ENCODE results near the gene TBPL1.
"Not testable (repeated sequence)": the region's sequence is repeated elsewhere in the genome, so short reads cannot be mapped to it uniquely, and the experiment has no call there.

TBPL1 gene

GRCh38 chr6:133978896-133979240, 25.8 kb downstream of the TBPL1 start:
- TF ChIP-seq CTCF (conservative IDR thresholded peaks at IDR 0.05; ENCODE audit: low read length) = no peak
- TF ChIP-seq EZH2phosphoT487 (IDR thresholded peaks at IDR 0.05; ENCODE audit: borderline replicate concordance) = no peak
- Histone ChIP-seq H3K27me3 (ENCODE audit: insufficient read depth, low read length, poor library complexity, severe bottlenecking) (no peaks in the 10 kb centered on the region), H3K4me2 (ENCODE audit: low read depth, low read length, poor library complexity, severe bottlenecking) (no peak overlapping the region), H3K9me2 (replicated peaks; ENCODE audit: low read depth, low read length) (no peaks in the 10 kb centered on the region), H2AFZ (ENCODE audit: low read length) (no peak overlapping the region), H3F3A (ENCODE audit: low read depth) (peaks cover 3% of the 10 kb centered on the region), H3K9ac (ENCODE audit: low read depth, low read length, poor library complexity, severe bottlenecking) (no peak overlapping the region), H4K20me1 (ENCODE audit: insufficient read depth, low read length, poor library complexity, severe bottlenecking) (peaks cover 25% of the 10 kb centered on the region), H3K4me1 (ENCODE audit: insufficient read depth, low read length, poor library complexity, severe bottlenecking) (peaks cover 41% of the 10 kb centered on the region), H3K79me2 (ENCODE audit: insufficient read depth, low read length) (peaks cover 53% of the 10 kb centered on the region), H3K9me3 (ENCODE audit: insufficient read depth, low read depth, low read length) (no peaks in the 10 kb centered on the region), H3K36me3 (ENCODE audit: insufficient read depth, low read length) (peaks cover 14% of the 10 kb centered on the region), H3K4me3 (ENCODE audit: low read length, poor library complexity, severe bottlenecking) (no peak overlapping the region)

GRCh38 chr6:133979269-133979963, 26.4 kb downstream of the TBPL1 start:
- not testable (repeated sequence) for H3K4me2 ChIP-seq (ENCODE audit: low read depth, low read length, poor library complexity, severe bottlenecking)
- Histone ChIP-seq H3K4me1 (ENCODE audit: insufficient read depth, low read length, poor library complexity, severe bottlenecking) (peaks cover 47% of the 10 kb centered on the region), H3K79me2 (ENCODE audit: insufficient read depth, low read length) (peaks cover 48% of the 10 kb centered on the region)

GRCh38 chr6:133980168-133980567, 27.1 kb downstream of the TBPL1 start:
- no peak overlapping the region for H3K4me2 ChIP-seq (ENCODE audit: low read depth, low read length, poor library complexity, severe bottlenecking)
- H3K9ac ChIP-seq (ENCODE audit: low read depth, low read length, poor library complexity, severe bottlenecking) = no peak overlapping the region
- no peak for TF ChIP-seq EZH2phosphoT487 (IDR thresholded peaks at IDR 0.05; ENCODE audit: borderline replicate concordance)
- no peak for TF ChIP-seq CTCF (conservative IDR thresholded peaks at IDR 0.05; ENCODE audit: low read length)
- H3F3A ChIP-seq (ENCODE audit: low read depth) = peaks cover 12% of the 10 kb centered on the region
- peaks cover 19% of the 10 kb centered on the region for H4K20me1 ChIP-seq (ENCODE audit: insufficient read depth, low read length, poor library complexity, severe bottlenecking)
- H3K36me3 ChIP-seq (ENCODE audit: insufficient read depth, low read length) = peaks cover 23% of the 10 kb centered on the region
- H3K27me3 ChIP-seq (ENCODE audit: insufficient read depth, low read length, poor library complexity, severe bottlenecking) = no peaks in the 10 kb centered on the region
- no peak overlapping the region for H3K4me3 ChIP-seq (ENCODE audit: low read length, poor library complexity, severe bottlenecking)
- H3K9me3 ChIP-seq (ENCODE audit: insufficient read depth, low read depth, low read length) = no peaks in the 10 kb centered on the region
- H3K9me2 ChIP-seq (replicated peaks; ENCODE audit: low read depth, low read length) = no peaks in the 10 kb centered on the region
- peaks cover 51% of the 10 kb centered on the region for H3K4me1 ChIP-seq (ENCODE audit: insufficient read depth, low read length, poor library complexity, severe bottlenecking)
- H2AFZ ChIP-seq (ENCODE audit: low read length) = no peak overlapping the region
- peaks cover 44% of the 10 kb centered on the region for H3K79me2 ChIP-seq (ENCODE audit: insufficient read depth, low read length)

More at GRCh38 chr6:133979269-133979963, 26.4 kb downstream of the TBPL1 start:
- H3K36me3 ChIP-seq (ENCODE audit: insufficient read depth, low read length) = peaks cover 18% of the 10 kb centered on the region
- peaks cover 25% of the 10 kb centered on the region for H4K20me1 ChIP-seq (ENCODE audit: insufficient read depth, low read length, poor library complexity, severe bottlenecking)
- H3K9ac ChIP-seq (ENCODE audit: low read depth, low read length, poor library complexity, severe bottlenecking); H3K9me3 ChIP-seq (ENCODE audit: insufficient read depth, low read depth, low read length); H3K4me3 ChIP-seq (ENCODE audit: low read length, poor library complexity, severe bottlenecking); H3K9me2 ChIP-seq (replicated peaks; ENCODE audit: low read depth, low read length); H3F3A ChIP-seq (ENCODE audit: low read depth); H3K27me3 ChIP-seq (ENCODE audit: insufficient read depth, low read length, poor library complexity, severe bottlenecking); H2AFZ ChIP-seq (ENCODE audit: low read length): not testable (repeated sequence)

Measured in Loucy (cell line).